ENCODE data around the gene NAGS. TPM values are rescaled to one million over a fixed set of nuclear protein-coding genes. Genes with fewer than 3 reads are reported as not detected.
"Not testable (repeated sequence)": the region's sequence is repeated elsewhere in the genome, so short reads cannot be mapped to it uniquely, and the experiment has no call there.

The NAGS gene
- total RNA-seq, 1 donor from 2014 or later = 1.2 TPM

DNA sequence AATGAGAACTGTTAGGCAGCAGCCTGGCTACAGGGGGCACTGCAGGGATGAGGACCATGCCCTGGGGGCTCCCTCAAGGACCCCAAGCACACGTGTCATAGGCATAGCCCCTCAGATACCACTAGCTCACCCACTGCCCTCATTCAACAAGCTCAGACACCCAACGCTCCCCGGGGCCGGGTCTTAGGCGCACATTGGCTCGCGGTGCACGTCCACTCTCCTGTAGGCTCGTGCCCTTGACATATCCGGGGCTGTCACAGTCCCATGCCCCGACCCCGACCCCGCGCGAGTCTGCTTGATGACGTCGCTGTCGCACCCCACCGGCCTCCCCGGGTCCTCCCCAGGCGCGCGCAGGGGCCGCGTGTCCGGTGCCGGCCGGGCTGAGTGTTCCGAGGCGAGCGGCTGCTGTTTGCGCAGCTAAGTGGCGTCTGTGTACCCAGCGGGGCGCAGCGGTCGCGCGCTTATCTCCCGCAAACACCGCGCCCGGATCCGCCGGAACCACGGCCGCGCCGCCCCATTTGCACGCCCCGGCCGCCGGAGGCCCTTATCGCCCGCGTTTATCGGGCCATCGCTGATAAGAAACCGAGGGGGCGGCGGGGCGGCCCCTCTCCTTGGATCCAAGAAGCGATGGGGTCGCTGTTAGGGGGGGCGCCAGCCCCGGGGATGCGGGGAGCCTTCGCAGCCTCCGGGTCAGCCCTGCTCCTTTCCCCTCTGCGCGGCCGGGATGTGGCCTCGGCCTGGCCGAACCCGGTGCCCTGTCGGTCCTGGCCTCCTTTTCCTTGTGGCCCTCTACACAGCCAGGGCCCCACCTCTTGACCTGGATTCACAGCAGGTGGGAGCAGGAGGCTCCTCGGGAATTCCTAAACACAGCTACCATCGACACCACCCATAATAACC, 20.7 kb upstream of the NAGS start:
- DNase-seq (ENCODE audit: low read depth) = no peak

- no peak for DNase-seq (ENCODE audit: low read depth)
Observed at GRCh38 chr17:43984521-43984920, 19.9 kb upstream of the NAGS start.

- no peak for DNase-seq (ENCODE audit: low read depth)
Observed at GRCh38 chr17:43986225-43986981, 18.0 kb upstream of the NAGS start.

DNA sequence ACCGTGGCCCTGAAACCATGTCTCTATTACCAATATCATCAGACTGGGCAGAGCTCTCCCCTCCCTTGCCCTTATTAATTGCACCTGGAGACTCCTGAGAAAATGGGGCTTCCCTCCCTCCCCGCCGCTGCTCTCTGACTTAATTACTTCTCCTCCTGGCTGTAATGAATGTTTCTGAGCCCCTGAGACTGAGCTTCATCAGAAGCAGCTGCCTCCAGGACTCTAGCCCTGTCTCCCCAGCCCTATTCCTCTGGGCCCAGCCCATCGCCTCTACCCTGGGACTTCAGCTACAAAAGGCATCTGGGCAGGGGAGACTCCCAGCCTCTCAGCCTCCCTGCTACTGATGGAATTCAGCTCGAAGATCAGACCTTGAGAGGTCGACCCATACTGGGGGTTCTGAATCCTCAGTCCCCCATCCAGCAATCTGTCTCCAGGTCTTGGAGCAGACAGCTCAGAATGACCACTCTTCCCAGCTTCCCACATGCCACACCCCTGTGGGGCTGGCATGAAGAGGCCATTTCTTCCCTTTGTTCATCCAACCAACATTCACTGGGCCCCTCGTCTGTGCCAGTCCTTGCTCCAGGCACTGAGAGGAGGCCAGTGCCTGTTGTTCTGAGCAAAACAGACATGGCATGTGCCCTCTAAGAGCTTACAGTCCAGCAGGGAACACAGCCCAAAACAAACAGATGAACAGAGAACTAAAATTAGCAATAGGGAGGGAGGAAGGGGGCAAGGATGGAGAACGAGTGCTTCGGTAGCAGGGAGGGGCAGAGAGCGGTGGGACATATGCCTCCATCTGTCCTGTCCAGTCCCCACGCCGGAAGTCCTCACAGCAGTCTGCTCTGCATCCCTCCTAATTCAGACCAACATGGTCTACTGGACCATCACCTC, 17.0 kb upstream of the NAGS start:
- no peak for DNase-seq (ENCODE audit: low read depth)

DNA sequence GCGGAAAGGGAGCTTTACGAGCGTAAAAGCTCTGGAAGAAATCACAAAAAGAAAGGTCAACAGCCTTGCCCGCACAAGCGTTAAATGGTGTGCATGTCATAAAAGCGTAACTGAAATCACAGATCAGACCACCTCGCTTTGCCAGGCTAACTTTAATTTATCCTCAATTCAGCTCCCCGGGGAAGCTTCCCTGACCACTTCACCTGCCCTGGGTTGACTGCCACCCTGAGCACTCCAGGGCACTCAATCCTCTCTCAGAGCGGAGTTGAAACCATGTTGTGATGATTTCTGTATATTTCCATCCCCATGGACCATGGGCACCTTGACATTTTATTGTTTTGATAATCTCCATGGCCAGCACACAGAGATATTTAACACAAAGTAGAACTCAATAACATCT, 16.1 kb upstream of the NAGS start:
- no peak for DNase-seq (ENCODE audit: low read depth)

- no peak for DNase-seq (ENCODE audit: low read depth)
Observed at GRCh38 chr17:43992641-43993040, 11.8 kb upstream of the NAGS start.

- DNase-seq (ENCODE audit: low read depth) = no peak
Observed at GRCh38 chr17:43994272-43995149, 9.9 kb upstream of the NAGS start.

GRCh38 chr17:43995150-43995471, 9.3 kb upstream of the NAGS start:
- DNase-seq (ENCODE audit: low read depth) = no peak

DNA sequence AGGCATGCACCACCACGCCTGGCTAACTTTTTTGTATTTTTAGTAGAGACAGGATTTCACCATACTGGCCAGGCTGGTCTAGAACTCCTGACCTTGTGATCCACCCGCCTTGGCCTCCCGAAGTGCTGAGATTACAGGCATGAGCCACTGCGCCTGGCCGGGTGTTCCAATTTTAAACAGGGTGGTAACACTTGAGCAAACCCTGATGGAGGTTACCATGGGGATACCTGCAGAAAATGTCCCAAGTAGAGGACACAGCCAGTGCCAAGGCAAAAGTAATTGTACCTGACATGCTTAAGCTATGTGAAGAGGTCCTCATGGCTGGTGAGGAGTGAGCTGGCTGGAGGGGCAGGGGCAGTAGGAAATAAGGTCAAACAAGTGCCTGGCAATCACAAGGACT, 7.2 kb upstream of the NAGS start:
- DNase-seq (ENCODE audit: low read depth) = not testable (repeated sequence)

DNA sequence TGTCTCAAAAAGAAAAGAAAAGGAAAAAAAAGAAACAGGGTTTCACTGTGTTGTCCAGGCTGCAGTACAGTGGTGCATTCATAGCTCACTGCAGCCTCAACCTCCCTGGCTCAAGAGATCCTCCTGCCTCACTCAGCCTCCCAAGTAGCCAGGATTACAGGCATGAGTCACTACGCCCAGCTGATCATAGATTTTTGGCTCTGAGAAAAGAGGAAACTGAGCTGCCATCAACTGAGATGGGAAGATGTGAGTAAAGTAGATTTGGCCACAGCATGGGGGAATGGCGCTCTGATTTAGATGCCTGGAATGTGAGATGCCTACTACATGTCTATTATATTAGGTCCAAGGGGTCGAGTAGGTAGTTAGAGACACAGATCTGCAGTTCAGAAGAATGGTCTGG, 5.9 kb upstream of the NAGS start:
- no peak for DNase-seq (ENCODE audit: low read depth)

GRCh38 chr17:43999024-43999423, 5.4 kb upstream of the NAGS start:
- DNase-seq (ENCODE audit: low read depth) = no peak

GRCh38 chr17:44000141-44000860, 4.1 kb upstream of the NAGS start:
- DNase-seq (ENCODE audit: low read depth) = no peak

GRCh38 chr17:44000871-44001460, 3.5 kb upstream of the NAGS start:
- no peak for DNase-seq (ENCODE audit: low read depth)

- no peak for DNase-seq (ENCODE audit: low read depth)
Observed at GRCh38 chr17:44001461-44001920, 2.9 kb upstream of the NAGS start.

GRCh38 chr17:44002141-44002848, 2.1 kb upstream of the NAGS start:
- peak; percentile 75 for DNase-seq (ENCODE audit: low read depth)

- DNase-seq (ENCODE audit: low read depth) = no peak
Observed at GRCh38 chr17:44004761-44005526, 522 bp downstream of the NAGS start.

DNA sequence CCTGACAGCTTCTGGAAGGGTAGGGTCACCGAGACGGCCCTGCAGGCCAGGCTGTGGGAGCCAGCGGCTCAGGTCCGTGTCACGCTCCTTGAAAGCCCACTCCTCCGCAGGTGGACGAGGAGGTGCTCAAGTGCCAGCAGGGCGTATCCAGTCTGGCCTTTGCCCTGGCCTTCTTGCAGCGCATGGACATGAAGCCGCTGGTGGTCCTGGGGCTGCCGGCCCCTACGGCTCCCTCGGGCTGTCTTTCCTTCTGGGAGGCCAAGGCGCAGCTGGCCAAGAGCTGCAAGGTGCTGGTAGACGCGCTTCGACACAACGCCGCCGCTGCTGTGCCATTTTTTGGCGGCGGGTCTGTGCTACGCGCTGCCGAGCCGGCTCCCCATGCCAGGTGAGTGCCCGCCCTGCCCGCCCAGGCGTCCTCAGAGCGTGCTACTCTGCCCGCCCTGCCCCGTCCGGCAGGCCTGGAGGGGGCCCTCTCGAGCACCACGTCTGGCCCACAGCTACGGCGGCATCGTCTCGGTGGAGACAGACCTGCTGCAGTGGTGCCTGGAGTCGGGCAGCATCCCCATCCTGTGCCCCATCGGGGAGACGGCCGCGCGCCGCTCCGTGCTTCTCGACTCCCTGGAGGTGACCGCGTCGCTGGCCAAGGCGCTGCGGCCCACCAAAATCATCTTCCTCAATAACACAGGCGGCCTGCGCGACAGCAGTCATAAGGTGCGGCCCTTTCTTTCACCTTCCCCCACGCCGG, 1.3 kb downstream of the NAGS start:
- DNase-seq (ENCODE audit: low read depth) = peak; percentile 15

DNA sequence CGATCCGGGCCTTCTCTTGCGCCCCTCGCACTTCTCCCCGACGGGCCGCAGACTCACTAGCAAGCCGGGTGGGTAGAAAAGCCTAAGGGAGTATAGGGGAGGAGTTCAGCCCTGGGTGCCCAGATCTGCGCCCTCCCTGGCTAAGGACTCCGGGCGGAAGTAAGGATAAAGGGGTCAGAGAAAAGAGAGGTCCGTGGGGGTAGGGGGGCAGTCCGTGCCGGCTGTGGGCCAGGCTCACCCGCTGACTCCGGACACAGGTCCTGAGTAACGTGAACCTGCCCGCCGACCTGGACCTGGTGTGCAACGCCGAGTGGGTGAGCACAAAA, 1.8 kb downstream of the NAGS start:
- DNase-seq (ENCODE audit: low read depth) = no peak

All from renal cortical epithelial cell (primary cell).